Measurements from ENCODE around the gene KRTAP27-1. TPM values are rescaled to one million over a fixed set of nuclear protein-coding genes. Genes with fewer than 3 reads are reported as not detected.

The KRTAP27-1 gene
- total and polyA plus RNA-seq, 5 donors from 2014 or later: not detected

Other genes with a start within 250 kb of the KRTAP27-1 start
- gene CLDN17, start 170.9 kb downstream of the KRTAP27-1 start, total RNA-seq: not detected
- gene CLDN17, start 170.9 kb downstream of the KRTAP27-1 start, polyA plus RNA-seq: not detected
- not detected for gene CLDN8, start 121.6 kb downstream of the KRTAP27-1 start, total RNA-seq
- not detected for gene CLDN8, start 121.6 kb downstream of the KRTAP27-1 start, polyA plus RNA-seq
- gene KRTAP24-1, start 54.7 kb downstream of the KRTAP27-1 start, total RNA-seq: not detected
- gene KRTAP24-1, start 54.7 kb downstream of the KRTAP27-1 start, polyA plus RNA-seq: not detected
- not detected for gene KRTAP25-1, start 48.2 kb downstream of the KRTAP27-1 start, total RNA-seq
- not detected for gene KRTAP25-1, start 48.2 kb downstream of the KRTAP27-1 start, polyA plus RNA-seq
- not detected for gene KRTAP26-1, start 17.4 kb downstream of the KRTAP27-1 start, total RNA-seq
- gene KRTAP26-1, start 17.4 kb downstream of the KRTAP27-1 start, polyA plus RNA-seq: not detected
- not detected for gene KRTAP23-1, start 10.9 kb upstream of the KRTAP27-1 start, total RNA-seq
- not detected for gene KRTAP23-1, start 10.9 kb upstream of the KRTAP27-1 start, polyA plus RNA-seq
- gene KRTAP13-2, start 34.6 kb upstream of the KRTAP27-1 start, total RNA-seq: not detected
- gene KRTAP13-2, start 34.6 kb upstream of the KRTAP27-1 start, polyA plus RNA-seq: not detected
- not detected for gene KRTAP13-1, start 58.3 kb upstream of the KRTAP27-1 start, total RNA-seq
- not detected for gene KRTAP13-1, start 58.3 kb upstream of the KRTAP27-1 start, polyA plus RNA-seq
- gene KRTAP13-3, start 88.2 kb upstream of the KRTAP27-1 start, total RNA-seq: not detected
- not detected for gene KRTAP13-3, start 88.2 kb upstream of the KRTAP27-1 start, polyA plus RNA-seq
- not detected for gene KRTAP13-4, start 92.5 kb upstream of the KRTAP27-1 start, total RNA-seq
- not detected for gene KRTAP13-4, start 92.5 kb upstream of the KRTAP27-1 start, polyA plus RNA-seq
- gene KRTAP15-1, start 102.6 kb upstream of the KRTAP27-1 start, total RNA-seq: not detected
- gene KRTAP15-1, start 102.6 kb upstream of the KRTAP27-1 start, polyA plus RNA-seq: not detected
- not detected for gene KRTAP19-1, start 142.7 kb upstream of the KRTAP27-1 start, total RNA-seq
- gene KRTAP19-1, start 142.7 kb upstream of the KRTAP27-1 start, polyA plus RNA-seq: not detected
- gene KRTAP19-2, start 149.7 kb upstream of the KRTAP27-1 start, total RNA-seq: not detected
- gene KRTAP19-2, start 149.7 kb upstream of the KRTAP27-1 start, polyA plus RNA-seq: not detected
- not detected for gene KRTAP19-3, start 154.3 kb upstream of the KRTAP27-1 start, total RNA-seq
- gene KRTAP19-3, start 154.3 kb upstream of the KRTAP27-1 start, polyA plus RNA-seq: not detected
- gene KRTAP19-4, start 159.5 kb upstream of the KRTAP27-1 start, total RNA-seq: not detected
- not detected for gene KRTAP19-4, start 159.5 kb upstream of the KRTAP27-1 start, polyA plus RNA-seq
- gene KRTAP19-5, start 164.4 kb upstream of the KRTAP27-1 start, total RNA-seq: not detected
- gene KRTAP19-5, start 164.4 kb upstream of the KRTAP27-1 start, polyA plus RNA-seq: not detected
- not detected for gene KRTAP19-6, start 204.2 kb upstream of the KRTAP27-1 start, total RNA-seq
- gene KRTAP19-6, start 204.2 kb upstream of the KRTAP27-1 start, polyA plus RNA-seq: not detected
- not detected for gene KRTAP19-7, start 223.6 kb upstream of the KRTAP27-1 start, total RNA-seq
- gene KRTAP19-7, start 223.6 kb upstream of the KRTAP27-1 start, polyA plus RNA-seq: not detected